ENCODE measurements around the gene ALK.

Gene ALK

DNA sequence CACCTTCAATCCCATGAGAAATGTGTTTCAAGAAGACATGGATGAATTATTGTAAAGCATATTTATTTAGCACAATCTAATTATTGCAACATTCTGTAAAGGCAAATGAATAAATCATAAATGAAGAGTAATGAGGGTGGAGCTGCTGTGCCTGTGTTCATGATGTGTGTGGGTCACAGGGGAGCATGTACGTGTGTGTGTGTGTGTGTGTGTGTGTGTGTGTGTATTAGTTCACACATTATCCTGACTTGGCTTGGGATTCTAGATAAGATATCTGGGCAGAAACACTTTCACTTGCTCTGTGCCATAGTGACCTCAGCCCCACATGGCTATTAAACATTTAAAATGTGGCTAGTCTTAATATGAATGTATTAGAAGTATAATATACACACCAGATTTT lies 361.8 kb downstream of the ALK start:
- no peak for DNase-seq

GRCh38 chr2:29558097-29558496 lies 363.3 kb downstream of the ALK start:
- Histone ChIP-seq H3K27ac (no peak overlapping the region), H3K4me3 (no peak overlapping the region), H3K4me1 (no peaks in the 10 kb centered on the region), H3K27me3 (no peaks in the 10 kb centered on the region), H3K9me3 (peaks cover 0 to 2% (median 0%) of the 10 kb centered on the region in 3 donors), H3K36me3 (no peaks in the 10 kb centered on the region)
- DNase-seq: no peak
- intact Hi-C loops (cut with DNase I; ENCODE audit: low total_unique reads): no loop called here
- TF ChIP-seq CTCF (IDR thresholded peaks at IDR 0.05): no peak

More for the DNA sequence above, 361.8 kb downstream of the ALK start:
- no peak for TF ChIP-seq CTCF (IDR thresholded peaks at IDR 0.05)
- no peaks in the 10 kb centered on the region for H3K9me3 ChIP-seq
- no peaks in the 10 kb centered on the region for H3K36me3 ChIP-seq
- H3K27ac ChIP-seq: no peak overlapping the region
- no peak overlapping the region for H3K4me3 ChIP-seq
- intact Hi-C loops (cut with DNase I; ENCODE audit: low total_unique reads): no loop called here
- H3K27me3 ChIP-seq: no peaks in the 10 kb centered on the region
- H3K4me1 ChIP-seq: no peaks in the 10 kb centered on the region

DNA sequence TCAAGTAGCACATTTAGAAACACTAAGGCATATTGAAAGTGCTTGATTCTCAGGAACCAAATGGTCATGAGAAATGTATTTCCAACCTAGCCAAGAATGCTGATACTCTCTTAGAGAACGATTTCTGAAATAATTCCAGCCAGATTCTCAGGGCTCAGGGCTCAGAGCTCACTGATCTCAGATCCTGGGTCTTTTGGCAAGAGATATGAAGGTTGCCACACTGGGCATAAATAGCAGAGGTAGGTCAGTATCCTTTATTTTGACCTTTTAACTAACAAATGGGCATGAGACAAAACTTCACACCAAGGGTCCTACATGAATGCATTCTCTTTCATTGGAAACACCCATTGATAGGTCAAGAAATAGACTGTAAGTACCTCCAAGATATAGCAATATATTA lies 364.1 kb downstream of the ALK start:
- Histone ChIP-seq H3K4me3 (no peak overlapping the region), H3K9me3 (peaks cover 0 to 2% (median 0%) of the 10 kb centered on the region in 3 donors), H3K27me3 (no peaks in the 10 kb centered on the region), H3K4me1 (no peaks in the 10 kb centered on the region), H3K27ac (no peak overlapping the region), H3K36me3 (no peaks in the 10 kb centered on the region)
- TF ChIP-seq CTCF (IDR thresholded peaks at IDR 0.05): no peak
- intact Hi-C loops (cut with DNase I; ENCODE audit: low total_unique reads): no loop called here
- no peak for DNase-seq

GRCh38 chr2:29549069-29549380 lies 372.4 kb downstream of the ALK start:
- DNase-seq: no peak
- intact Hi-C loops (cut with DNase I; ENCODE audit: low total_unique reads): no loop called here
- H3K27me3 ChIP-seq: no peaks in the 10 kb centered on the region
- H3K9me3 ChIP-seq: peaks cover 0 to 2% (median 0%) of the 10 kb centered on the region in 3 donors
- no peaks in the 10 kb centered on the region for H3K4me1 ChIP-seq
- H3K27ac ChIP-seq: no peak overlapping the region
- no peak overlapping the region for H3K4me3 ChIP-seq
- TF ChIP-seq CTCF (IDR thresholded peaks at IDR 0.05): no peak
- no peaks in the 10 kb centered on the region for H3K36me3 ChIP-seq

DNA sequence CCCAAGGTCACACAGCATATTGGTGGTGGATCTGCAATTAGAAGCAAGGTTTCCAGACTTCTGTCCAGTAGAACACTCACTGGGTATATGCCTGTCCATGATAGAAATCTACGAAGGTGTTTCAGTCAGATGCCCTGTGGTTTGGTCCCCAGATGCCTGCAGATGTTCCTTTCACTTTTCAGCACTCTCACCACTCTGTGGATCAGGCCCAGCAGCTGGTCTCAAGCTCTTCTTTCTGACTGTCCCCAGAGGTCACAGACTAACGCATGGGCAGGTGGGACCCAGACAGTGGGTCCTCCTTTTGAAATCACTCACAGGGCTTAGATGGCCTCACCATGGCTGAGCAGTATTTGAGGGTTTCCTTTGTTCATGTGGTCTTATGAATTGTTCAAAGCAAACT lies 376.5 kb downstream of the ALK start:
- DNase-seq: no peak
- Histone ChIP-seq H3K9me3 (no peaks in the 10 kb centered on the region), H3K36me3 (no peaks in the 10 kb centered on the region), H3K4me3 (no peak overlapping the region), H3K4me1 (no peaks in the 10 kb centered on the region), H3K27ac (no peak overlapping the region), H3K27me3 (no peaks in the 10 kb centered on the region)
- intact Hi-C loops (cut with DNase I; ENCODE audit: low total_unique reads): no loop called here
- no peak for TF ChIP-seq CTCF (IDR thresholded peaks at IDR 0.05)

DNA sequence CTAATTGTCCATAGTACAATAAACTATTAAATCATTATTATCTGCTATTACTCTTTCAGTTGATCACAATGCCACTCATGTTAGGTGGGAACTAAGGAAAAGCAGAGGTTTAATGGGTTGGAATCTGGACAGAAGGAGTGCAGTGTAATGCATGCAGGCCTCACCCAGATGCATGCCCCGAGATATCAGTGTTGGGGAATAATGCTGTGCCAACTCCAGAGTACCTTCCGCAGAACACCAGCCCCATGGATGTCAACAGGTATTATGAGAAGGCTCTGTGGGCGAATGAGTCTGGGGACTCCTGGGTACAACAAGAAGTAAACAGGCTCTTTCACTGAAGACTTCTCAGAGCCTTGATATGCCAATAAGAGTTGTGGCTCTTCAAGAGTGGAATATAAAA lies 377.4 kb downstream of the ALK start:
- Histone ChIP-seq H3K9me3 (no peaks in the 10 kb centered on the region), H3K4me1 (no peaks in the 10 kb centered on the region), H3K27ac (no peak overlapping the region), H3K36me3 (no peaks in the 10 kb centered on the region), H3K27me3 (no peaks in the 10 kb centered on the region), H3K4me3 (no peak overlapping the region)
- intact Hi-C loops (cut with DNase I; ENCODE audit: low total_unique reads): no loop called here
- no peak for TF ChIP-seq CTCF (IDR thresholded peaks at IDR 0.05)
- no peak for DNase-seq

Data from tibial artery (tissue), 4 donors.